Activated naive CD4-positive, alpha-beta T cell treated with anti-CD3 and anti-CD28 coated beads, Interleukin-2, amount 10 ng/mL, durations not matched to agents 7 days and 5 days (primary cell): ENCODE results near the gene C16orf96.
A peak's percentile ranks its signal among the peaks of the same experiment; 100 is the strongest.

Source experiments
- CTCF ChIA-PET: fragments of 350-600 bp; sonication (Branson Sonifier 250); formaldehyde crosslinking; loops from one replicate; lab custom pipeline; 2021; ENCODE audit warnings: antibody characterized with exemption; lab: Charles Lee
- DNase-seq: peaks from one replicate; pipeline ENCODE4 v3.0.0-alpha.2; 2020
- H3K27ac Mint-ChIP-seq: one replicate; pipeline ENCODE4 v1.8.0; 2021; ENCODE audit warnings: mild to moderate bottlenecking, moderate library complexity, mixed read lengths
- H3K27me3 Mint-ChIP-seq: one replicate; pipeline ENCODE4 v1.8.0; 2021; ENCODE audit warnings: mild to moderate bottlenecking, mixed read lengths
- H3K36me3 Mint-ChIP-seq: one replicate; pipeline ENCODE4 v1.8.0; 2021; ENCODE audit warnings: mixed read lengths
- H3K4me1 Mint-ChIP-seq: one replicate; pipeline ENCODE4 v1.8.0; 2021; ENCODE audit warnings: mixed read lengths
- H3K4me3 Mint-ChIP-seq: one replicate; pipeline ENCODE4 v1.8.0; 2021; ENCODE audit warnings: mild to moderate bottlenecking, moderate library complexity, mixed read lengths
- H3K9me3 Mint-ChIP-seq: one replicate; pipeline ENCODE4 v1.8.0; 2021; ENCODE audit warnings: mixed read lengths

C16orf96 gene

DNA sequence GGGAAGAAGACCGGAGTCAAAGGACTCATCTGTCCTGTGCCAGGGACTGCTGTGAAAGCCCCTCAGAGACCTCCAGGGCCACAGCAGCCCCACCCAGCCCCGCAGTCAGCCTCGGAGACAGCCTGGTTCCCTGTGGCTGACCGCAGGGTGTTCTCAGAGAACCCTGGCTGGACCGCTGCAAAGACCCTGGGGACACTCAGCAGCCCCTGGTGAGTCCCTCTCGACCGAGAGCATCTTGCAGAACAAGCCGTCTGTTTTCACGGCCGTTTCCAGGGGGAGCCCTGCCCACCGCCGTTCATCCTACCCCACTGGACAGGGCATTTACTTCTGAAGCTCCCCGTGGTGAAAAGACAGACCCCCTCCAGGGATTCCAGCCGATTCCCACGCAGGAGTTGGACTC is 48.3 kb downstream of the C16orf96 start:
- no peaks in the 10 kb centered on the region for H3K9me3 Mint-ChIP-seq
- no peaks in the 10 kb centered on the region for H3K4me1 Mint-ChIP-seq
- H3K27ac Mint-ChIP-seq = no peak overlapping the region
- peaks cover 2% of the 10 kb centered on the region for H3K36me3 Mint-ChIP-seq
- peaks cover 21% of the 10 kb centered on the region for H3K27me3 Mint-ChIP-seq
- CTCF ChIA-PET = no interaction called here
- no peak for DNase-seq
- no peak overlapping the region for H3K4me3 Mint-ChIP-seq

DNA sequence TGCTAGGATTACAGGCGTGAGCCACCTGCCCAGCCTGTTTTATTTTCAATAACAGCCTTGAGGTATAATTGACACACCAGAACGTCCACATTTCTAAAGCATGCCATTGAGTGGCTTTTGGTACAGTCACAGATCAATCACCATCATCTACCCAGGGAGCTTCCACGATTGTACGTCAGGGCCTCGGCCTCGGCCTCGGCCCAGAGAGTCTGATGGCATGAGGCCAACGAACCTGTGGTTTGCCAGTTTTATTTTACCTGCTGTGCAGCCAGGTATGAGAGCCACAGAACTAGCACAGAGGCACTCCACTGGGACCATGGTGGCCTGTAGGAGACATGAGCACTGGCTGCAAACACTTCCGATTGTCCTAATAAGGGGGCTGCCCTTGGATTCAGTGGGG is 50.2 kb downstream of the C16orf96 start:
- Mint-ChIP-seq H3K4me3 (no peak overlapping the region), H3K27me3 (peaks cover 13% of the 10 kb centered on the region), H3K4me1 (no peaks in the 10 kb centered on the region), H3K36me3 (peaks cover 2% of the 10 kb centered on the region), H3K9me3 (no peaks in the 10 kb centered on the region), H3K27ac (no peak overlapping the region)
- CTCF ChIA-PET = no interaction called here
- no peak for DNase-seq

DNA sequence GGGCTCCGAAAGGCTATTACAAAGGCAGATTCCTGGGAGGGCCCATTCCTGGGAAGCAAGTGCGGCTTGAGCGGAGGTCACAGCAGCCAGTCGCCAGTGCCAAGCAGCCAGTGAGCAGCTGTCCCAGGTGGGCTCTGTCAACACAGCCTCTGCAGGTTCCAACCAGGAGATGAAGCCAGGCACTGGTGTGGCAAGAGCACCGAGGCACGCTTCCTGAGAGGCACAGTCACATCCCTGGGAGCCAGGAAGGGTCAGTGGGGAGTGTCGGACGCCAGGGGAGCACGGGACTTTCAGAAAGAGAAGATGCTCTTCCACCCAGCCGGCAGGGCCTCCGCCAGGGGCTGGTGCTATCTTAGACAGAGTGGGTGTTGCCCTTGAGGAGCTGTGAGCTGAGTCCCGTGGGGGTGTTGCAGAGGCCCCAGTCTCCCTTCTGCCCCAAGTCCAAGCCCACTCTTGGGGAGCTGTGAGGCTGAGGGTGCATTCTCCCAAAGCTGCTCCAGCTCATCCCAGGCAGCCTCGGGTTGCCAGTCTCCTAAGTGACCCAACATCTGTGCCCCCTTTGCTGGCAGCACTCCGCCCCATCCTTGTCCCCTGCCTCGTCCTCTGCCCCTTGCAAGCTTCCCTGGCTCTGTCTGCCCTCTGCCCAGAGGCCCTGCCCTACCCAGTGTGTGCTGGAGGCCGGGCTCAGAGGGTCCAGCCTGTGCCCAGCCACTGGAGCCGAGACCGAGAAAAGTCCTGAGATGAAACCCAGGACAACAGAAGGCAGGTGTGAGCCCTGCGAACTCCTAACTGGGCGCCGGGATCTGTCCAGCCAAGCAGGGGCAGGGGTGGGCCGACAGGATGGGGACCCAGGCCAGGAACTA is 51.9 kb downstream of the C16orf96 start:
- H3K4me3 Mint-ChIP-seq = no peak overlapping the region
- peaks cover 2% of the 10 kb centered on the region for H3K36me3 Mint-ChIP-seq
- no peaks in the 10 kb centered on the region for H3K9me3 Mint-ChIP-seq
- CTCF ChIA-PET = interaction anchor here (0.8 kb wide), 1 partner anchor 22 kb away, joined by 3 read pairs; no protein-coding TSS in a partner anchor
- H3K27me3 Mint-ChIP-seq = peaks cover 5% of the 10 kb centered on the region
- no peak for DNase-seq
- peaks cover 4% of the 10 kb centered on the region for H3K4me1 Mint-ChIP-seq
- H3K27ac Mint-ChIP-seq = no peak overlapping the region

DNA sequence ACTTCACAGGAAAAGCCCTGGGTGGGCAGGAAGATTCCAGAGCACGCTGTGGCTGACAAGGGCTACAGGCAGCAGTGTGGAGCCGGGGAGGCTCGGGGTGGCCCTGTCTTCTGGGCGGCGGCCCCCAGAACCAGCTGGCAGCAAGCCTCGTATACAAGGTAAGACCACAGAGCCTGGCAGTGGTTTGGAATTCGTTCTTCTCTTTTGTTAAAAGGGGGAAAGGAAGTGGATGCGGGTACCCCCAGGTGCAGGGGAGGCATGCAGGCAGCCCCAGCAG is 52.5 kb downstream of the C16orf96 start:
- Mint-ChIP-seq H3K27ac (no peak overlapping the region), H3K27me3 (peaks cover 3% of the 10 kb centered on the region), H3K4me3 (no peak overlapping the region), H3K36me3 (peaks cover 2% of the 10 kb centered on the region), H3K4me1 (peaks cover 5% of the 10 kb centered on the region), H3K9me3 (no peaks in the 10 kb centered on the region)
- CTCF ChIA-PET = interaction anchor here (0.8 kb wide), 1 partner anchor 23 kb away, joined by 3 read pairs; no protein-coding TSS in a partner anchor
- no peak for DNase-seq

DNA sequence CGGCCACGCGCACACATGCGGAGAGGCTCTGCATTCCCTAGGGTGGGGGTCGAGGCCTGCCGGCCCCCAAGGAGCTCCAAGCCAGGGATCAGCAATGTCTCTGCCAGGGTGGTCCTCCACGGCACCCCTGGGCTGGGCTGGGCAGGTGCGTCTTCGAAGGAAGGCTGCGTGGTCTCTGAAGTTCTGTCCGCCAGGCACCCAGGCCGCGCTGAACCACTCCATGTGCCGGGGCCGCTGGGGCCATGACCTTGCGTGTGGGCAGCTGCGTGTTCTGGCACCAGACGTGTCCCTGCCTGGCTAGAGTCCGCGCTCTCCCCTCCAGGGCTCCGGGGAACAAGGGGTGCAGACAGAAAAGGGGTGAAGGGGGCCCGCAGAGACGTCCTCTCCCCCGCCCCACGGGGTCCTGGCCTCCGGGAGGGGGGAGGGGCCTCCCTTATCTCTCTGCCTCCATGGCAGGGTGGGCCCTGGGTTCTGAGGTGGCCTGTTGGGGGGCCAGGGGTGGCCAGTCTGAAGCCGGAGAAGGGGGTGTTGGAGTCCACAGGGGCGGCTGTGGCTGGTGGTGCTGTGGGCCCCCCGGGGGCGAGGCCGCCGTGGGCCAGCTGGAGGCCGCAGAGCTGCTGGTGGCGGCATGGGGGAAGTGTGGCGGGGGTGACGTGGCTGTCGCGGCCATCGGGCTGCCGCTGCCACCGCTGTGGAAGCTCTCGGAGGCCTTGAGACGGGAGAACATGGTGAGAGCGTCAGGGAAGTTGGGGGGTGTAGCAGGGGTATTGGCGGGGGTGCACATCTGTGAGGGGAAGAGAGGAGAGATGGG is 53.3 kb downstream of the C16orf96 start:
- peaks cover 7% of the 10 kb centered on the region for H3K4me1 Mint-ChIP-seq
- no peak overlapping the region for H3K4me3 Mint-ChIP-seq
- DNase-seq = no peak
- no peaks in the 10 kb centered on the region for H3K27me3 Mint-ChIP-seq
- H3K27ac Mint-ChIP-seq = no peak overlapping the region
- CTCF ChIA-PET = no interaction called here
- peaks cover 2% of the 10 kb centered on the region for H3K36me3 Mint-ChIP-seq
- H3K9me3 Mint-ChIP-seq = no peaks in the 10 kb centered on the region

DNA sequence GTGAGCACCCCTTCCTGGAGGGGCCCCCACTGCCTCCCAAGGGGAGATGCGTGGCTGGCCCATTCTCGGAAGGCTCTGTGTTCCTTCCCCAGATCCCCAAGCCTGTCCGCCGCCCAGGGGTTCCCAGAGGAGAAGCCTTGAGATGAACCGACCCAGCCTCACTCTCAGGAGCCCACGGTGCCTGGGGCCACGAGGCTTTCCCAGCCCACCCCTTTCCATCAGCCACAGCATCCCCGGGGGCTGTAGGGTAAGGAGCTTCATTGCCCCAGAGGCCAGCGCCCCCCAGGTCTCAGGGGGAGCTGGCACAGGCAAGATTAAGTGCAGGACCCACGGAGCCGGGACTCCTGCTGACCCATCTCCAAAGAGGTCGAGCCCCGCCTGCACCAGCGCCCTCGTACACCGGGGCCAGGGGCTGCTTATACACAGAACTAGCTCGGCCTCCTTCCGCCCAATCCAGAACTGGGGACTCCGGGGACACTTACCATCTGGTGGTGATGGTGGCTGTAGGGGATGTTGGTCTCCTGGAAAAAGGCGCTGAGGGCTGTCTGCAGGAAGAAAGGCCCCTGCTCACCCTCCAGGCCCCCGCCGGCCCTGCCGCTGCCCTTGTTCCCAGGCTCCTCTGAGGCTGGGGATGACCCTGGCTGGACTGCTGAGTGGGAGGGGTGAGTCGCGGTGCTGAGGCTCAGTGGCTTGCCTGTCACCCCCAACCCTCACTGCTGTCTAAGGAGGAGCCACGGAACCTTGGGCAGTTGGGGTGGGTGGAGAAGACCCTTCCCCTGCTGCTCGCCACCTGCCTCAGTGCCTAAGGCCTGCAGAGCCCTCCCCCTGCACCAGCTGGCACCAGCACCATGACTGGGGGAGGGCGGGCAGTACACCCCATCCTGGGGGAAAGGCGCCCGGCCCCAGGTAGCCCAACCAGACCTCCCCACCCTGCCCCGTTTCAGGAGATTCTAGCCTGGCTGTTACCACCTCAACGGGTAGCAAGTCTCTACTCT is 54.2 kb downstream of the C16orf96 start:
- no peak overlapping the region for H3K4me3 Mint-ChIP-seq

DNA sequence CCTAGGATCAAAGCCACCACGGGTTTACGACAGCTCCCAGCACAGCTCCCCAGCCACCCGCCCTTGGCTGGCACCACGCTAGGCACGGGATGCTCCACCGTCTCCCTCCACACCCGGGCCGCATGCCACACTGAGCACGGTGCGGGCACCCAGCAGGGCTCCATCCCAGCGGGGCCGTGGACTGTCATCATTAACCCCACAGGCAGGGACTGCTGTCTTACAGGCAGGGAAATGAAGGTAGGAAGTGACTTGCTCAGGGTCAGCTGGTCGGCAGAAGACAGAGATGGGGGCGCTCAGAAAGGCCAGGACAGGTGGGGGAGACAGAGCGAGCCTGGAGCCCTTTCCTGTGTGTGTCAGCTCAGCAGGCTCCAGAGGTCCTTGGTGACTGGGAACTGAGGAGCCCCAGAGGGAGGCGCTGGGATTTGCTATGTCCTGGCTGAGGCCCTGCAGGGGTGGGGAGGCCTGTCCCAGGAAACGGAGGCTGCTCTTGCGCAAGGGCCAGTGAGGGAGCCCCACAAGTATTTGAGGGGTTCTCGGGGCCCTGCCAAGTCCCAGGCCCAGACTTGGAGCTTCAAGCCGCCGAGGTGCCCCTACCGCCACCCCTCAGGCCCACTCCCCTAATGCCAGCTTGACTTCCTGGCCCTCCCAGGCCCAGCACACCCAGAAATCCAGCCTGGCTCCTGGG is 55.3 kb downstream of the C16orf96 start:
- Mint-ChIP-seq H3K27me3 (no peaks in the 10 kb centered on the region), H3K4me3 (no peak overlapping the region), H3K27ac (no peak overlapping the region), H3K36me3 (peaks cover 2% of the 10 kb centered on the region), H3K9me3 (no peaks in the 10 kb centered on the region), H3K4me1 (peaks cover 19% of the 10 kb centered on the region)
- CTCF ChIA-PET = no interaction called here
- DNase-seq = no peak

More for the DNA sequence above, 54.2 kb downstream of the C16orf96 start:
- DNase-seq = no peak
- Mint-ChIP-seq H3K27ac (no peak overlapping the region), H3K4me1 (peaks cover 9% of the 10 kb centered on the region), H3K27me3 (no peaks in the 10 kb centered on the region), H3K36me3 (peaks cover 2% of the 10 kb centered on the region), H3K9me3 (no peaks in the 10 kb centered on the region)
- CTCF ChIA-PET = no interaction called here

DNA sequence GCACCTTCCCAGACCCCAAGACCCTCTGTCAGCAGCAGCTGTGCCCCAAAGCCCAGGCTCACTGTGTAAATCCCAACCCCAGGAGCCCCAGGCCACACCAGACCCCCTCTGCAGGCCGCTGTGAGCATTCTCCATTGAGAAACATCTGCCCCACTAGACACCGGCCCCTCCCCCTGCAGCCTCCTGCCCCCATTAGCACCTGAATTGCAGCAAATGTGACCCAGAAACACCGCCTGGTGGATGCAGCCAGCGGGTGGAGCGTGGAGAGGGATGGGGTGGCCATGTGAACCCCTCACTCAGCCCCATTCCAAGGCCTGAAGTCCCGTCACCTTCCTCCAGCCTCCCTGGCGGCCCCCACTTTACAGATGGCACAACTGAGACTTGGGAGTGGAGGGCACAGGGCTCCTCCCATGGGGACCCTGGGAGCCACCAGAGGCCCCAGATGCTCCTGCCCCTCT is 56.4 kb downstream of the C16orf96 start:
- H3K27ac Mint-ChIP-seq = peak overlapping the region; percentile 33
- CTCF ChIA-PET = interaction anchor here (1.0 kb wide), 1 partner anchor 12 kb away, joined by 4 read pairs; the partner anchor contains the start of gene MGRN1
- peaks cover 2% of the 10 kb centered on the region for H3K36me3 Mint-ChIP-seq
- DNase-seq = no peak
- no peaks in the 10 kb centered on the region for H3K9me3 Mint-ChIP-seq
- peak overlapping the region; percentile 23 for H3K4me3 Mint-ChIP-seq
- H3K27me3 Mint-ChIP-seq = no peaks in the 10 kb centered on the region
- peaks cover 28% of the 10 kb centered on the region for H3K4me1 Mint-ChIP-seq

DNA sequence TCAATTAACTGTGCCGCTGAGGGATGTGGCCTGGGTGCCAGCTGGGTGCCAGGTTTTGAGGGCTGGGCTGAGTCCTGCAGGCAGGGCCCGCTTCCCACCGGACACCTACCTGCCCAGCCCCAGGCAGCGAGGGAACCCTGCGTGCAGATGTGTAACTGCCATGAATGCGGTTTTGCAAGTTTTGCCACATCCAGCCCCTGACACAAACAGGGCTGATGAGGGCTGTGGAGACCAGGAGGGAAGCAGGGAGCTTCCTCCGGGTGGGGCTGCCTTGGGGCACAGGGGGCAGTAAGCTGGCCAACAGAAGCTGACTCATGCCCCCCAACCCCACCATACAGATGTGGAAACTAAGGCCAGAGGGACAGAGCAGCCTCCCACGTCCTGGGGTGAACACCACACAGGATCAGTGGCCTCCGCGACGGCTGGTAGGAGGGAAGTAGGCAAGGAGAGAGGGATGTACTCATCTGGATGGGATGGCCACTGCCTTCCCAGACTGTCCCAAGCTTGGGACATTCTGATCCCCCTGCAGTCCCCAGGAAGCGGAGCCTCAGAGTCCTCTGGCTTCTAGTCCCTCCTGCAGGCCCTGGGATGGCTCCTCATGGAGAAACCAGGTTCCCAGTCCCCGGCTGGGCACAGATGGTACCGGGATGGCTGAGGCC is 57.0 kb downstream of the C16orf96 start:
- CTCF ChIA-PET = interaction anchor here (1.0 kb wide), 1 partner anchor 12 kb away, joined by 4 read pairs; the partner anchor contains the start of gene MGRN1
- H3K27ac Mint-ChIP-seq = no peak overlapping the region
- H3K27me3 Mint-ChIP-seq = no peaks in the 10 kb centered on the region
- peaks cover 2% of the 10 kb centered on the region for H3K36me3 Mint-ChIP-seq
- peak overlapping the region; percentile 78 for H3K4me3 Mint-ChIP-seq
- H3K9me3 Mint-ChIP-seq = no peaks in the 10 kb centered on the region
- DNase-seq = no peak
- peaks cover 34% of the 10 kb centered on the region for H3K4me1 Mint-ChIP-seq

DNA sequence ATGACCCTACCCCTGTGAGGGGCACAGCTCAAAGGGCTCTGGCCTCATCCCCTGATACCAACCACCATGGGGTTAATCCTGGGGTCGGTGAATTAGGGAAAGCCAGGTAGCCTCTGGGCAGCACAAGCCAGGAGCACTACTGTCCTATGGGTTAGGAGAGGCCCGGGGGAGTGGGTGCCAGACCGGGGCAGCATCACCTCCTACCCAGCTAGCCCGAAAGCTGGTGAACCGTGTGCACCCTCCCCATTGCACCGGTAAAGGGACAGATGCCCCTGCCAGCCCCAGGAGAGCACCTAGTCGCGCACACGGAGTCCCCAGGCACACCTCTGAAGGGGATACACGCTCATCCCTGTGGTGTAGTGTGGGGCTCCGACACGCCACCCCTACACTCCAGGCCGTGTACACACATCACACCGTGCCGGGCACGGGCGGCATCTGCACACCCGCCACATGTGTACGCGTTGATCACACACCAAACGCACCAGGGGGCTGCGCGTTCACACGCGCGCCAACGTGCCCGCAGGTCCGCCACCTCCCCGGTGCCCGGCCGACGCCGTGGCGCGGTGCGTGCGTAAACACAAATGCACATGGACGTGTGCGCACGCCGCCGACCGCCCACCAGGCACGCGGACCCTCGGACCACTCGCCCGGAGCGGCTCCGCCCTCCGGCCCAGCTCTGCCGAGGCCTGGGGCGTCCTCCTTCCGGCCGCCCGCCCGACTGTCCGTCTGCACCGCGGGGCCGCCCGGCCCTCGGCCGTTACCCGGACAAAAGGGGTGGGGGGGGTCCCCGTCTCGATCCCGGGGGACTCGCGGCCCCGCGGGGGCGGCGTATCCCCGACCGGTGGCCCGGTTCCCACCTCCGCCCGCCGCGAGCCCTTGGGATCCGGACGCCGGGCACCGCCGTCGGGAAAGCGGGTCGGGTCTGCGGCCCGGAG is 57.8 kb downstream of the C16orf96 start:
- Mint-ChIP-seq H3K27me3 (no peaks in the 10 kb centered on the region), H3K36me3 (no peaks in the 10 kb centered on the region), H3K4me3 (peak overlapping the region; percentile 78), H3K27ac (peak overlapping the region; percentile 79), H3K9me3 (no peaks in the 10 kb centered on the region), H3K4me1 (peaks cover 42% of the 10 kb centered on the region)
- peak; percentile 61 for DNase-seq
- CTCF ChIA-PET = interaction anchor here (0.8 to 1.0 kb wide), 2 partner anchors 10 to 11 kb away, joined by 4 read pairs; partner anchors contain the start of gene MGRN1

DNA sequence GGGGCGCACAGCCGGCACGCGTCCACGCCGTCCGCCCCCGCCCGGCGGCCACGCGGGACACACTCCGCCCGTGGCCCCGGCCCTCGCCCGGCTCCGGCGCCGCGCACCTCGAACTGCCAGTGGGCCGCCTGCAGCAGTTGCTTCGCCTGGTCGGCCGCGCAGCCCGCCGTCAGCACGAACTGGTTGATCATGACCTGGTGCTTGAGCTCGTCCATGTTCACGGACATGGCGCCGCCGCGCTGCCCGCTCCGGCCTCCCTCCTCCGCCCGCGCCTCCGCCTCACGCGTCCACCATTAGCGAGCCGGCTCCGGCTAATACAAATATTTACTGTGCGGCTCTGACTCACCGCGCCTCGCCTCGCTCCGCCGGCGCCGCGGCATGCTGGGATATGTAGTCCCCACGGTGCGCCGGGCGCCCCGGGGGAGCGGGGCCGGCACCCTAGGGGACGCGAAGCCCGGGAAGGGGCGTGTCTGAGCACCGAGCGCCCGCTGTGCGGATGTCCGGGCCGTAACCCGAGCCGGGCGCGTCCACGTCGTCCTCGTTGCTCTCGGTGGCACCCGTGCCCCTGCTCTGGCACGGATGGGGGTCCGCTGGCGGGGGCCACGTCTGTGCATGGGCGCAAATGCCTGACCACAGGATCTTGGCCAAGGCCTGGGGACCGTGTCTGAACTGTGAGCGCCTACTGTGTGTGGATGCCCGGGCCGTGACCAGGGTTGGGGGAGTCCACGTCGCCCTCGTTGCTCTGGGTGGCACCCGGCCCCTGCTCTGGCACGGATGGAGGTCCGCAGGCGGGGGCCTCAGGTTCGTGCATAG is 58.6 kb downstream of the C16orf96 start, which contains the start of gene UBALD1:
TSS of gene UBALD1 (minus strand) at position 318 of the 813 bp plus-strand sequence. CDS start at position 227, 91 bp downstream.
- H3K9me3 Mint-ChIP-seq = no peaks in the 10 kb centered on the region
- CTCF ChIA-PET = interaction anchor here (0.8 kb wide), 1 partner anchor 9 kb away, joined by 4 read pairs; the partner anchor contains the start of gene MGRN1
- peak; percentile 85 for DNase-seq
- H3K27me3 Mint-ChIP-seq = no peaks in the 10 kb centered on the region
- H3K4me3 Mint-ChIP-seq = peak within 1 kb of the TSS; percentile 96
- no peaks in the 10 kb centered on the region for H3K36me3 Mint-ChIP-seq
- peaks cover 43% of the 10 kb centered on the region for H3K4me1 Mint-ChIP-seq
- peak within 1 kb of the TSS; percentile 97 for H3K27ac Mint-ChIP-seq
